HepG2 (cell line): ENCODE measurements around the gene CDSN. TPM values are rescaled to one million over a fixed set of nuclear protein-coding genes. Genes with fewer than 3 reads are reported as not detected.
A peak's percentile ranks its signal among the peaks of the same experiment; 100 is the strongest.

ENCODE experiments used
- ATAC-seq: fragments of 200-7000 bp; cut with Tn5 transposase; 3 replicates; pipeline ENCODE4 v1.9.1; 2020; ENCODE audit warnings: mild to moderate bottlenecking, moderate library complexity
- BruUV-seq: library from RNA; stranded (reverse); fragments of 400-500 nt; replicated peaks from 2 replicates; lab custom pipeline; 2021; lab: Mats Ljungman, UMichigan
- CTCF ChIA-PET: fragments of 300-600 bp; formaldehyde crosslinking; extraction: SDS; loops from one replicate; lab custom pipeline; 2021; ENCODE audit warnings: low total read pairs, inconsistent platforms, low intra/inter-chr PET ratio; lab: Yijun Ruan, JAX
- POLR2A ChIA-PET: fragments of 350-600 bp; sonication (Branson Sonifier 250); formaldehyde crosslinking; loops from one replicate; lab custom pipeline; 2020; ENCODE audit warnings: antibody characterized with exemption, inconsistent platforms; lab: Yijun Ruan, JAX
- DNase-seq: peaks from one replicate; pipeline ENCODE4 v3.0.0-alpha.2; 2015; ENCODE audit warnings: low spot score
- FAIRE-seq: peaks from 3 replicates; lab custom pipeline; 2011; peaks lifted over from hg19 to GRCh38; lab: Jason Lieb, UNC
- H2AFZ ChIP-seq: one replicate; pipeline ENCODE4 v1.6.1; 2011; ENCODE audit warnings: low read length, inconsistent platforms
- H3K27ac ChIP-seq: fragments of 300-600 bp; 3 replicates; pipeline ENCODE4 v1.8.0; 2011; ENCODE audit warnings: mixed run types, mild to moderate bottlenecking, mixed read lengths, low read length, inconsistent platforms; ENCODE audit not compliant: insufficient read depth; ENCODE audit errors: extremely low read length
- H3K27me3 ChIP-seq, 2 experiments: fragments of 200-600 bp in 1 of 2; 2 replicates in 1 of 2; 3 replicates in 1 of 2; pipeline versions ENCODE4 v1.6.0 to v1.8.0; 2011; ENCODE audit warnings: low read length in 2 of 2, mild to moderate bottlenecking in 2 of 2, moderate library complexity in 2 of 2, inconsistent platforms in 1 of 2; ENCODE audit not compliant: insufficient read depth in 2 of 2, control insufficient read depth in 1 of 2
- H3K36me3 ChIP-seq, 2 experiments: fragments of 200-600 bp in 1 of 2; replicated peaks in 1 of 2; 2 replicates in 1 of 2; 3 replicates in 1 of 2; pipeline versions ENCODE4 v1.5.1 to v1.8.0; 2011; ENCODE audit warnings: low read length in 2 of 2, inconsistent platforms in 1 of 2; ENCODE audit not compliant: insufficient read depth in 2 of 2, control insufficient read depth in 1 of 2
- H3K4me1 ChIP-seq: 2 replicates; pipeline ENCODE4 v1.5.1; 2012; ENCODE audit warnings: low read length, inconsistent platforms; ENCODE audit not compliant: insufficient read depth
- H3K4me2 ChIP-seq: 2 replicates; pipeline ENCODE4 v1.6.0; 2011; ENCODE audit warnings: low read depth, low read length, inconsistent platforms
- H3K4me3 ChIP-seq, 3 experiments: fragments of 200-600 bp in 1 of 3; sonication (generic), shearing (Covaris generic) in 1 of 3; replicated peaks in 1 of 3; 2 replicates each; pipeline ENCODE4 v1.5.1; 2011 to 2016; ENCODE audit warnings: low read length in 3 of 3, inconsistent platforms in 2 of 3, low read depth in 2 of 3, mild to moderate bottlenecking in 2 of 3, control low read depth in 1 of 3, mixed read lengths in 1 of 3; ENCODE audit not compliant: insufficient read depth in 1 of 3
- H3K79me2 ChIP-seq: one replicate; pipeline ENCODE4 v1.6.1; 2011; ENCODE audit warnings: low read length, inconsistent platforms; ENCODE audit not compliant: insufficient read depth
- H3K9ac ChIP-seq: 2 replicates; pipeline ENCODE4 v1.6.0; 2011; ENCODE audit warnings: mild to moderate bottlenecking, low read depth, low read length, inconsistent platforms; ENCODE audit not compliant: insufficient read depth
- H3K9me3 ChIP-seq: 2 replicates; pipeline ENCODE4 v1.5.1; 2012; ENCODE audit warnings: mild to moderate bottlenecking, low read length
- H4K20me1 ChIP-seq: 2 replicates; pipeline ENCODE4 v1.6.0; 2011; ENCODE audit warnings: inconsistent platforms, mild to moderate bottlenecking, low read length, moderate library complexity; ENCODE audit not compliant: insufficient read depth
- MTF2 ChIP-seq: sonication (generic); formaldehyde crosslinking; IDR thresholded peaks from 2 replicates; pipeline ENCODE4 v1.5.0; 2020; ENCODE audit warnings: missing genetic modification reagents, borderline replicate concordance
- NFIB ChIP-seq: sonication (generic); formaldehyde crosslinking; IDR thresholded peaks from 2 replicates; pipeline ENCODE4 v1.9.0; 2021; ENCODE audit warnings: missing genetic modification reagents, mild to moderate bottlenecking, borderline replicate concordance
- NR2C2 ChIP-seq: sonication (generic); formaldehyde crosslinking; IDR thresholded peaks from 2 replicates; pipeline ENCODE4 v1.4.0; 2020; ENCODE audit warnings: missing genetic modification reagents, mild to moderate bottlenecking, moderate library complexity, borderline replicate concordance
- RELA ChIP-seq: sonication (generic); formaldehyde crosslinking; IDR thresholded peaks from 2 replicates; pipeline ENCODE4 v1.4.0; 2020; ENCODE audit warnings: missing genetic modification reagents
- SMC3 ChIP-seq: IDR thresholded peaks from 2 replicates; pipeline ENCODE4 v1.6.1; 2011; ENCODE audit warnings: low read length, improper control_type of control experiment
- STAG1 ChIP-seq: sonication (generic); formaldehyde crosslinking; IDR thresholded peaks from 2 replicates; pipeline ENCODE4 v1.4.0; 2020; ENCODE audit warnings: missing genetic modification reagents
- ZMYM4 ChIP-seq: sonication (generic); formaldehyde crosslinking; IDR thresholded peaks from 2 replicates; pipeline ENCODE4 v1.8.1; 2023; ENCODE audit warnings: mild to moderate bottlenecking, missing genetic modification reagents
- ZNF709 ChIP-seq: sonication (generic); formaldehyde crosslinking; IDR thresholded peaks from 2 replicates; pipeline ENCODE4 v1.5.0; 2020; ENCODE audit warnings: mild to moderate bottlenecking, missing genetic modification reagents
- WGBS: methylation state at CpG from one replicate; pipeline ENCODE4 v1.1.6; 2017; ENCODE audit warnings: low lambda C conversion rate; 5-methylcytosine and 5-hydroxymethylcytosine counted together
- in situ Hi-C: cut with HindIII; loops from 2 replicates; pipeline ENCODE4 v1.10.0; 2017; ENCODE audit warnings: low pct_unique_long_range_greater_than_20kb; ENCODE audit not compliant: extremely low pct_ligation_motif_present
- intact Hi-C: fragments of 100-400 bp; cut with micrococcal nuclease; formaldehyde crosslinking; loops from one replicate; pipeline ENCODE4 v1.10.0; 2022; ENCODE audit not compliant: unreplicated experiment
- polyA plus RNA-seq, 8 experiments: library from polyadenylated mRNA; depleted of rRNA in 3 of 8; stranded (reverse) in 7 of 8; unstranded in 1 of 8; fragments of >200 nt; fragmentation: Illumina TruSeq in 4 of 8; extraction: Trizol in 4 of 8; gene quantifications; 2 replicates each; pipeline versions ENCODE4 v1.2.1 to v1.2.3, GENCODE V29; 2011 to 2016; ENCODE audit warnings: low read depth in 4 of 8, missing spikeins in 1 of 8, mixed read lengths in 1 of 8; ENCODE audit not compliant: insufficient read depth in 1 of 8
- total RNA-seq, 5 experiments: library from RNA; depleted of rRNA; stranded (reverse); fragments of >200 nt; fragmentation: Illumina TruSeq; extraction: Trizol; gene quantifications; 2 replicates each; pipeline ENCODE4 v1.2.3, GENCODE V29; 2016; ENCODE audit warnings: low read depth in 1 of 5
- TF ChIP-seq, protein P1 (sequence below): sonication (generic); formaldehyde crosslinking; IDR thresholded peaks from 2 replicates; pipeline ENCODE4 v1.5.0; 2020; ENCODE audit warnings: mild to moderate bottlenecking, missing genetic modification reagents, moderate library complexity

The CDSN gene
- total and polyA plus RNA-seq, 2 of the 13 experiments (the other 11 are each of a cell fraction or from before 2014, with no cell fraction given), result not detected

DNA sequence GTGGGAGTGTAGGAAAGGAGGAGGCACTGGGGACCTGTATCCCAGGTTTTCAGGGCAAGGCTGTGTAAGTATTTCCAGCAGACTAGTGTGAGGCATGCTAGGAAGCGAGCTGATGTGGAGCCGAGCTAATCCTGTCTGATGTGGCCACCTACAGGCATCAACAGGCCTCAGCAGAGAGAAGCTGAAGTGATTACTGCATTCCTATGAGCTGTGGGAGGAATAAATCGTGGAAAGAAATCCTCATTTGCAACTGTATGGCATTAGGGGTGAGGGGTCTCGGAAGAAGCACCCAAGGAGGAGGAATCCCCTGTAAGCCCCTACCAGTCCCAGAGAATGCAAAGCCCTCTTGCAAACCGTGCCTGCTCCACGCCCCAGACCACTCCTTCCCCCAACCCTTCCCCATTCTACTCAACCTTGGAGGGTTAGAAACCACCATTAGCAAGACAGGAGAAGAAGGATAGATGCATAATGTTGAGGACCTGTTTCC lies 49.5 kb downstream of the CDSN start:
- H4K20me1 ChIP-seq, result no peaks in the 10 kb centered on the region
- 10% methylated on average over 6 of the region's 6 CpGs for WGBS
- no peaks in the 10 kb centered on the region for H3K9me3 ChIP-seq
- peak; percentile 93 for FAIRE-seq
- no peak for TF ChIP-seq RELA
- TF ChIP-seq SMC3, result peak; percentile 36; the same call in 1 of the 2 replicates
- TF ChIP-seq STAG1 (CRISPR knock-in tag), result peak; percentile 68
- TF ChIP-seq MTF2 (CRISPR knock-in tag), result 0 out of 2 replicates have a peak, but pooled peaks have one; percentile 42
- TF ChIP-seq ZMYM4, result no peak
- TF ChIP-seq ZNF709, result no peak
- TF ChIP-seq NFIB (CRISPR knock-in tag), result no peak
- TF ChIP-seq NR2C2 (CRISPR knock-in tag), result no peak
- TF ChIP-seq, protein P1, sequence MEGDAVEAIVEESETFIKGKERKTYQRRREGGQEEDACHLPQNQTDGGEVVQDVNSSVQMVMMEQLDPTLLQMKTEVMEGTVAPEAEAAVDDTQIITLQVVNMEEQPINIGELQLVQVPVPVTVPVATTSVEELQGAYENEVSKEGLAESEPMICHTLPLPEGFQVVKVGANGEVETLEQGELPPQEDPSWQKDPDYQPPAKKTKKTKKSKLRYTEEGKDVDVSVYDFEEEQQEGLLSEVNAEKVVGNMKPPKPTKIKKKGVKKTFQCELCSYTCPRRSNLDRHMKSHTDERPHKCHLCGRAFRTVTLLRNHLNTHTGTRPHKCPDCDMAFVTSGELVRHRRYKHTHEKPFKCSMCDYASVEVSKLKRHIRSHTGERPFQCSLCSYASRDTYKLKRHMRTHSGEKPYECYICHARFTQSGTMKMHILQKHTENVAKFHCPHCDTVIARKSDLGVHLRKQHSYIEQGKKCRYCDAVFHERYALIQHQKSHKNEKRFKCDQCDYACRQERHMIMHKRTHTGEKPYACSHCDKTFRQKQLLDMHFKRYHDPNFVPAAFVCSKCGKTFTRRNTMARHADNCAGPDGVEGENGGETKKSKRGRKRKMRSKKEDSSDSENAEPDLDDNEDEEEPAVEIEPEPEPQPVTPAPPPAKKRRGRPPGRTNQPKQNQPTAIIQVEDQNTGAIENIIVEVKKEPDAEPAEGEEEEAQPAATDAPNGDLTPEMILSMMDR (CRISPR knock-in tag), result peak; percentile 76
- CTCF ChIA-PET, result interaction anchor here (0.7 kb wide), 1 partner anchor 155 kb away, joined by 4 read pairs; no protein-coding TSS in a partner anchor
- POLR2A ChIA-PET, result interaction anchor here (1.2 kb wide), 1 partner anchor 157 kb away, joined by 4 read pairs; the partner anchor contains the start of gene VARS2
- H3K4me1 ChIP-seq, result peaks cover 6% of the 10 kb centered on the region; the same call in 1 of the 2 replicates
- intact Hi-C loops (loop anchor here (1.0 kb wide), 1 partner anchor 155 kb away; no protein-coding TSS in a partner anchor), in situ Hi-C loops (no loop called here)
- H3K36me3 ChIP-seq, result no peaks in the 10 kb centered on the region
- no peak overlapping the region for H3K4me3 ChIP-seq
- peak; percentile 52 for DNase-seq
- H3K4me2 ChIP-seq, result no peak overlapping the region
- peak; percentile 95 for ATAC-seq
- H3K27ac ChIP-seq, result no peak overlapping the region
- H3K9ac ChIP-seq, result no peak overlapping the region
- BruUV-seq, result no TSS peak
- peaks cover 0 to 4% of the 10 kb centered on the region in 2 experiments; a peak in 3 of 5 replicates for H3K27me3 ChIP-seq
- no peaks in the 10 kb centered on the region for H3K79me2 ChIP-seq
- no peak overlapping the region for H2AFZ ChIP-seq
